K562 (cell line): ENCODE results near the gene PRR35. TPM values are rescaled to one million over a fixed set of nuclear protein-coding genes. Genes with fewer than 3 reads are reported as not detected.

Experiments
- ATAC-seq: fragments of 200-7000 bp; cut with Tn5 transposase; 3 replicates; pipeline ENCODE4 v1.9.1; 2020; ENCODE audit warnings: moderate library complexity
- BruUV-seq: library from RNA; stranded (reverse); fragments of 400-500 nt; replicated peaks from 2 replicates; lab custom pipeline; 2021; lab: Mats Ljungman, UMichigan
- CTCF ChIA-PET: fragments of 300-600 bp; formaldehyde crosslinking; extraction: SDS; loops from one replicate; lab custom pipeline; 2021; ENCODE audit warnings: low intra/inter-chr PET ratio; lab: Yijun Ruan, JAX
- POLR2A ChIA-PET: fragments of 300-600, 350-650 bp; sonication (Branson Sonifier 250); formaldehyde crosslinking; extraction: SDS; loops from one replicate; lab custom pipeline; 2021; ENCODE audit warnings: antibody characterized with exemption, inconsistent platforms; lab: Yijun Ruan, JAX
- DNase-seq, 4 experiments: peaks; one replicate each; pipeline versions ENCODE4 v3.0.0 to v3.0.0-alpha.2; 2011 to 2018; ENCODE audit warnings: low spot score in 3 of 4, mixed read lengths in 3 of 4; ENCODE audit errors: extremely low read depth in 1 of 4
- FAIRE-seq: peaks from 2 replicates; lab custom pipeline; 2011; peaks lifted over from hg19 to GRCh38; lab: Jason Lieb, UNC
- H2AFZ ChIP-seq: 2 replicates; pipeline ENCODE4 v1.6.0; 2011; ENCODE audit warnings: low read depth, low read length, control low read depth, inconsistent platforms
- H3K27ac ChIP-seq: fragments of 200-600 bp; 3 replicates; pipeline ENCODE4 v1.8.0; 2011; ENCODE audit warnings: low read depth, mild to moderate bottlenecking, control low read depth, inconsistent platforms, low read length, moderate library complexity, mixed read lengths; ENCODE audit errors: extremely low read depth
- H3K27me3 ChIP-seq, 2 experiments: fragments of 300-600 bp in 1 of 2; 2 replicates in 1 of 2; 3 replicates in 1 of 2; pipeline versions ENCODE4 v1.6.0 to v1.8.0; 2011; ENCODE audit warnings: inconsistent platforms in 2 of 2, low read length in 2 of 2, mild to moderate bottlenecking in 1 of 2, mixed read lengths in 1 of 2, moderate library complexity in 1 of 2; ENCODE audit not compliant: control insufficient read depth in 2 of 2, insufficient read depth in 2 of 2
- H3K36me3 ChIP-seq: fragments of 300-600 bp; 3 replicates; pipeline ENCODE4 v1.8.0; 2011; ENCODE audit warnings: mild to moderate bottlenecking, low read length, inconsistent platforms; ENCODE audit not compliant: control insufficient read depth, insufficient read depth
- H3K4me1 ChIP-seq, 2 experiments: fragments of 200-600 bp in 1 of 2; replicated peaks in 1 of 2; 2 replicates in 1 of 2; 3 replicates in 1 of 2; pipeline versions ENCODE4 v1.5.1 to v1.8.0; 2011; ENCODE audit warnings: inconsistent platforms in 2 of 2, low read length in 2 of 2, mild to moderate bottlenecking in 1 of 2, mixed read lengths in 1 of 2, moderate library complexity in 1 of 2; ENCODE audit not compliant: control insufficient read depth in 2 of 2, insufficient read depth in 2 of 2
- H3K4me2 ChIP-seq: 2 replicates; pipeline ENCODE4 v1.6.1; 2011; ENCODE audit warnings: low read length, control low read depth, inconsistent platforms, mixed read lengths; ENCODE audit not compliant: insufficient read depth
- H3K4me3 ChIP-seq: fragments of 200-600 bp; sonication (generic), shearing (Covaris generic); 2 replicates; pipeline ENCODE4 v1.5.1; 2016; ENCODE audit warnings: control low read depth, inconsistent platforms
- H3K79me2 ChIP-seq: fragments of 200-600 bp; 3 replicates; pipeline ENCODE4 v1.8.0; 2011; ENCODE audit warnings: low read length, inconsistent platforms; ENCODE audit not compliant: control insufficient read depth, insufficient read depth
- H3K9ac ChIP-seq, 2 experiments: 2 replicates each; pipeline versions ENCODE4 v1.6.0 to v1.6.1; 2011; ENCODE audit warnings: low read depth in 2 of 2, low read length in 2 of 2, control low read depth in 1 of 2, inconsistent platforms in 1 of 2, mild to moderate bottlenecking in 1 of 2, mixed read lengths in 1 of 2; ENCODE audit not compliant: insufficient read depth in 1 of 2
- H3K9me1 ChIP-seq: one replicate; pipeline ENCODE4 v1.6.0; 2011; ENCODE audit warnings: inconsistent platforms, mild to moderate bottlenecking, low read length, moderate library complexity; ENCODE audit not compliant: control insufficient read depth, insufficient read depth
- H3K9me3 ChIP-seq: replicated peaks from 2 replicates; pipeline ENCODE4 v1.5.1; 2011; ENCODE audit warnings: low read depth, low read length, inconsistent platforms; ENCODE audit not compliant: control insufficient read depth, insufficient read depth
- H4K20me1 ChIP-seq: replicated peaks from 2 replicates; pipeline ENCODE4 v1.6.1; 2011; ENCODE audit warnings: low read length, inconsistent platforms, mixed read lengths; ENCODE audit not compliant: control insufficient read depth, insufficient read depth
- CBX8 ChIP-seq: fragments of 200-600 bp; sonication (generic); IDR thresholded peaks from 2 replicates; pipeline ENCODE4 v1.6.1; 2012; ENCODE audit warnings: borderline replicate concordance, mixed run types, low read depth, mild to moderate bottlenecking, moderate library complexity, mixed read lengths, low read length, control low read depth, inconsistent platforms; ENCODE audit not compliant: poor library complexity, severe bottlenecking; ENCODE audit errors: extremely low read depth
- FOXJ2 ChIP-seq: fragments of 200-800 bp; sonication (Bioruptor generic); IDR thresholded peaks from 2 replicates; pipeline ENCODE4 v1.6.1; 2016; ENCODE audit warnings: missing genetic modification characterization, missing compliant biosample characterization
- GABPB1 ChIP-seq: sonication (generic); formaldehyde crosslinking; IDR thresholded peaks from 2 replicates; pipeline ENCODE4 v1.8.0; 2022; ENCODE audit warnings: mild to moderate bottlenecking, missing genetic modification reagents
- GATAD2A ChIP-seq: fragments of 450-650 bp; IDR thresholded peaks from 2 replicates; pipeline ENCODE4 v1.6.1; 2017
- HDAC8 ChIP-seq: fragments of 450-650 bp; IDR thresholded peaks from 2 replicates; pipeline ENCODE4 v1.6.1; 2016; ENCODE audit warnings: mild to moderate bottlenecking, missing genetic modification characterization, moderate library complexity, missing compliant biosample characterization
- KAT2B ChIP-seq: IDR thresholded peaks from one replicate; pipeline ENCODE4 v1.6.1; 2012; ENCODE audit warnings: low read depth, mild to moderate bottlenecking, control low read depth, inconsistent platforms, low read length, moderate library complexity
- KLF1 ChIP-seq: fragments of 450-650 bp; IDR thresholded peaks from 2 replicates; pipeline ENCODE4 v1.6.1; 2016; ENCODE audit warnings: missing genetic modification characterization, missing compliant biosample characterization
- NCOA2 ChIP-seq, 2 experiments: fragments of 450-650 bp; IDR thresholded peaks; 2 replicates each; pipeline ENCODE4 v1.6.1; 2018; ENCODE audit warnings: mild to moderate bottlenecking in 2 of 2, moderate library complexity in 1 of 2; ENCODE audit not compliant: partially characterized antibody in 2 of 2
- NR2F6 ChIP-seq: fragments of 450-650 bp; formaldehyde crosslinking; IDR thresholded peaks from 2 replicates; pipeline ENCODE4 v1.4.0; 2020; ENCODE audit warnings: mild to moderate bottlenecking
- SMC3 ChIP-seq: conservative IDR thresholded peaks from 2 replicates; pipeline ENCODE4 v1.6.1; 2011; ENCODE audit warnings: low read depth, low read length, improper control_type of control experiment; ENCODE audit not compliant: insufficient read depth
- SRSF1 ChIP-seq: fragments of 200-400 bp; formaldehyde crosslinking; IDR thresholded peaks from 2 replicates; pipeline ENCODE4 v1.6.1; 2017; ENCODE audit warnings: mild to moderate bottlenecking, low read depth, low read length, moderate library complexity
- TRIM24 ChIP-seq, 2 experiments: fragments of 450-650 bp; IDR thresholded peaks; 2 replicates each; pipeline ENCODE4 v1.6.1; 2016
- TRIM28 ChIP-seq: fragments of 450-650 bp; IDR thresholded peaks from 2 replicates; pipeline ENCODE4 v1.6.1; 2017
- YY1 ChIP-seq, 3 experiments: IDR thresholded peaks; 2 replicates each; pipeline ENCODE4 v1.6.1; 2011; ENCODE audit warnings: low read length in 2 of 3, mild to moderate bottlenecking in 2 of 3, moderate library complexity in 2 of 3, borderline replicate concordance in 1 of 3, control low read depth in 1 of 3, low read depth in 1 of 3; ENCODE audit not compliant: insufficient read depth in 3 of 3, insufficient replicate concordance in 2 of 3, control insufficient read depth in 1 of 3, insufficient read length in 1 of 3; ENCODE audit errors: extremely low read depth in 1 of 3
- ZNF140 ChIP-seq: fragments of 250-450 bp; sonication (Bioruptor Pico); IDR thresholded peaks from 2 replicates; pipeline ENCODE4 v1.8.0; 2021; ENCODE audit warnings: moderate library complexity, mild to moderate bottlenecking, inconsistent platforms
- ZNF212 ChIP-seq: fragments of 450-650 bp; formaldehyde crosslinking; IDR thresholded peaks from 2 replicates; pipeline ENCODE4 v1.4.0; 2020; ENCODE audit warnings: mild to moderate bottlenecking
- ZNF668 ChIP-seq: fragments of 250-450 bp; sonication (Bioruptor Pico); IDR thresholded peaks from 2 replicates; pipeline ENCODE4 v1.8.0; 2022; ENCODE audit warnings: mild to moderate bottlenecking, inconsistent platforms
- ZNF76 ChIP-seq: fragments of 250-450 bp; sonication (Bioruptor Pico); IDR thresholded peaks from 2 replicates; pipeline ENCODE4 v1.4.0; 2020; ENCODE audit warnings: mild to moderate bottlenecking, moderate library complexity, borderline replicate concordance
- ZNF764 ChIP-seq: fragments of 250-450 bp; sonication (Bioruptor Pico); IDR thresholded peaks from 2 replicates; pipeline ENCODE4 v1.4.0; 2020; ENCODE audit warnings: low read depth, mild to moderate bottlenecking, moderate library complexity
- WGBS: fragments of 100-300 bp; shearing (Covaris generic); methylation state at CpG from one replicate; pipeline ENCODE4 v1.1.6; 2016; ENCODE audit warnings: low coverage, mixed read lengths; ENCODE audit not compliant: insufficient coverage; ENCODE audit errors: missing lambda C conversion rate; 5-methylcytosine and 5-hydroxymethylcytosine counted together
- in situ Hi-C: fragments of 300-500 bp; cut with MboI; formaldehyde crosslinking; loops from 4 replicates; pipeline ENCODE4 v1.15.0; 2018; ENCODE audit warnings: inconsistent platforms, mixed read lengths
- intact Hi-C: fragments of 100-400 bp; cut with micrococcal nuclease; formaldehyde crosslinking; loops from 2 replicates; pipeline ENCODE4 v1.14.2; 2022
- polyA plus RNA-seq, 8 experiments: library from polyadenylated mRNA; depleted of rRNA in 4 of 8; stranded (reverse) in 5 of 8; unstranded in 3 of 8; fragments of >200 nt; fragmentation: Nextera tagmentation in 2 of 8; fragmentation: Illumina TruSeq in 1 of 8; extraction: Ambion mirVana in 2 of 8; extraction: Trizol in 1 of 8; gene quantifications; 2 replicates each; pipeline versions ENCODE4 v1.2.1 to v1.2.3, GENCODE V29; 2011 to 2014; ENCODE audit warnings: inconsistent platforms in 1 of 8, missing spikeins in 1 of 8
- total RNA-seq, 7 experiments: library from RNA; depleted of rRNA in 6 of 7; stranded (reverse); fragments of >200 nt in 6 of 7; fragmentation: Illumina TruSeq in 2 of 7; extraction: Trizol in 2 of 7; gene quantifications; 2 replicates each; pipeline versions ENCODE4 v1.2.1 to v1.2.3, GENCODE V29; 2011 to 2021; ENCODE audit warnings: low replicate concordance in 1 of 7

Gene PRR35
- total and polyA plus RNA-seq, 9 of the 15 experiments (the other 6 are each of a cell fraction or from before 2014, with no cell fraction given) = 0.17 to 0.45 (median 0.21) TPM; not detected in 5

DNA sequence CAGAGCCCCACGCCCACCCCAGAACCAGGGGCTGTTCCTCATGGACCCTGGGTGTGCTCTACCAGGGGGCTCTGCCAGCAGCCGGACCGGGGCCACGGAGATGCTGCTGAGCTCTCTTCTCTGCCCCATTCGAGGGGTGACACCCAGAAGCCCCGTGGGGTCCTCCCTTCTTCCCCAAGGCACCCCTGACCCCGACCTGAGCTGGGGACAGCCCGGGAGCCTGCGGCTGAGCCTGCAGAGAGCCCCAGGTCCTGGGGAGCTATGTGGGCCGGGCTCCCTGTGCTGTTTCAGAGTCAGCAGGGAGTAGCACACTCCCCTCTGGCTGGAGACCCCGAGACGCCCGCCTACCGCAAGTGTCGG is 1.2 kb upstream of the PRR35 start:
- no peak for TF ChIP-seq GATAD2A
- no peak for TF ChIP-seq SRSF1
- TF ChIP-seq HDAC8 (tag) = no peak
- no peak for TF ChIP-seq ZNF764 (CRISPR knock-in tag)
- no peak for TF ChIP-seq CBX8
- TF ChIP-seq SMC3 = no peak
- no peak for TF ChIP-seq ZNF76 (CRISPR knock-in tag)
- TF ChIP-seq ZNF140 (CRISPR knock-in tag) = no peak
- TF ChIP-seq KAT2B = no peak
- no peak for TF ChIP-seq ZNF668 (CRISPR knock-in tag)
- TF ChIP-seq FOXJ2 (tag) = no peak
- no peak for TF ChIP-seq GABPB1
- TF ChIP-seq YY1 (IDR thresholded peaks at IDR 0.05; ENCODE audit: borderline replicate concordance in 1 of 3, control insufficient read depth in 1 of 3, extremely low read depth in 1 of 3, insufficient read depth in 3 of 3, insufficient read length in 1 of 3, insufficient replicate concordance in 2 of 3, low read depth in 1 of 3, low read length in 2 of 3) = no peak
- no peak for TF ChIP-seq ZNF212 (CRISPR knock-in tag)
- no peak for TF ChIP-seq NCOA2 (IDR thresholded peaks at IDR 0.05; ENCODE audit: partially characterized antibody in 2 of 2)
- TF ChIP-seq TRIM28 = no peak
- TF ChIP-seq KLF1 (tag) = no peak
- no peak for TF ChIP-seq NR2F6 (CRISPR knock-in tag)
- TF ChIP-seq TRIM24 (IDR thresholded peaks at IDR 0.05) = no peak
- no peak for ATAC-seq
- no peak overlapping the region for H3K4me3 ChIP-seq
- in situ Hi-C loops (no loop called here), intact Hi-C loops (no loop called here)
- H3K9ac ChIP-seq = no peak overlapping the region
- H3K9me1 ChIP-seq = no peaks in the 10 kb centered on the region
- H2AFZ ChIP-seq = no peak overlapping the region
- H3K4me2 ChIP-seq = no peak overlapping the region
- WGBS = 33% methylated on average over 10 of the region's 15 CpGs
- POLR2A ChIA-PET = interaction anchor here (0.6 to 1.0 kb wide), 2 partner anchors 32 to 1000 kb away, joined by 3 read pairs; partner anchors contain the start of gene CAPN15
- peaks cover 0 to 92% of the 10 kb centered on the region in 2 experiments; a peak in 2 of 5 replicates for H3K4me1 ChIP-seq
- no peaks in the 10 kb centered on the region for H3K9me3 ChIP-seq
- FAIRE-seq = no peak
- no peaks in the 10 kb centered on the region for H4K20me1 ChIP-seq
- no TSS peak for BruUV-seq
- no peak overlapping the region for H3K27ac ChIP-seq
- H3K36me3 ChIP-seq = peaks cover 2% of the 10 kb centered on the region; the same call in 1 of the 3 replicates
- H3K79me2 ChIP-seq = no peaks in the 10 kb centered on the region
- H3K27me3 ChIP-seq = peaks cover 3 to 17% of the 10 kb centered on the region in 2 experiments; a peak in 4 of 5 replicates
- DNase-seq = no peak
- CTCF ChIA-PET = no interaction called here
